Measurements from ENCODE around the gene RPS6KA2.

DNA sequence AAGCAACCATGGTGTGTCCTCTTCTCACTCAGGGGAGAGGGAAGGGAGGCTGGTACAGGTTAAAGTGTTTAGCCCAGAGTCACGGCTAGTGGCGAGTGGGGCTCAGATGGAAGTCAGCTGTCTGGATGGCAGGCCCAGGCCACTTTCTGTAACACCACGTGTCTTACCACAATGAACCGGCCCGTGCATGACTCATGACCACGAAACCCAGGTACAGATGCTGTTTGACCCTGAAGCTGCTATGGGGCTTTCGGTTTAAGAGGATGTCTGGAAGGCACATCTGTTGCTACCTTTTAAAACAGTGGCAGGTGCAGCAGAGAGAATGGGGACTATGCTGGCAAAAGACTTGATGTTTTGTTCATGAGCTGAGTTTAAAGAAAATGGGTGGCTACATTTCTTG, 207.8 kb downstream of the RPS6KA2 start:
- TF ChIP-seq, protein P1, sequence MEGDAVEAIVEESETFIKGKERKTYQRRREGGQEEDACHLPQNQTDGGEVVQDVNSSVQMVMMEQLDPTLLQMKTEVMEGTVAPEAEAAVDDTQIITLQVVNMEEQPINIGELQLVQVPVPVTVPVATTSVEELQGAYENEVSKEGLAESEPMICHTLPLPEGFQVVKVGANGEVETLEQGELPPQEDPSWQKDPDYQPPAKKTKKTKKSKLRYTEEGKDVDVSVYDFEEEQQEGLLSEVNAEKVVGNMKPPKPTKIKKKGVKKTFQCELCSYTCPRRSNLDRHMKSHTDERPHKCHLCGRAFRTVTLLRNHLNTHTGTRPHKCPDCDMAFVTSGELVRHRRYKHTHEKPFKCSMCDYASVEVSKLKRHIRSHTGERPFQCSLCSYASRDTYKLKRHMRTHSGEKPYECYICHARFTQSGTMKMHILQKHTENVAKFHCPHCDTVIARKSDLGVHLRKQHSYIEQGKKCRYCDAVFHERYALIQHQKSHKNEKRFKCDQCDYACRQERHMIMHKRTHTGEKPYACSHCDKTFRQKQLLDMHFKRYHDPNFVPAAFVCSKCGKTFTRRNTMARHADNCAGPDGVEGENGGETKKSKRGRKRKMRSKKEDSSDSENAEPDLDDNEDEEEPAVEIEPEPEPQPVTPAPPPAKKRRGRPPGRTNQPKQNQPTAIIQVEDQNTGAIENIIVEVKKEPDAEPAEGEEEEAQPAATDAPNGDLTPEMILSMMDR (IDR thresholded peaks at IDR 0.05), result no peak
- no peak for TF ChIP-seq POLR2A (IDR thresholded peaks at IDR 0.05)
